NB4 (cell line): ENCODE measurements around the gene NXPH1.

Experiments used
- CTCF ChIP-seq: IDR thresholded peaks from one replicate; pipeline ENCODE4 v1.5.1; 2012; ENCODE audit warnings: low read depth, low read length
- MAX ChIP-seq: IDR thresholded peaks from 2 replicates; pipeline ENCODE4 v1.6.1; 2011; ENCODE audit warnings: low read depth, low read length
- MYC ChIP-seq: IDR thresholded peaks from 2 replicates; pipeline ENCODE4 v1.6.1; 2011; ENCODE audit warnings: low read depth, low read length
- POLR2A ChIP-seq: IDR thresholded peaks from 2 replicates; pipeline ENCODE4 v1.6.1; 2011; ENCODE audit warnings: mild to moderate bottlenecking; ENCODE audit not compliant: insufficient read length; ENCODE audit errors: extremely low read depth

GRCh38 chr7:8637322-8637721 is 203.9 kb downstream of the NXPH1 start:
- TF ChIP-seq CTCF: no peak
- TF ChIP-seq POLR2A: no peak
- no peak for TF ChIP-seq MAX
- TF ChIP-seq MYC: no peak
